Activated CD4-positive, alpha-beta T cell treated with anti-CD3 and anti-CD28 coated beads, Interleukin-2, amount 50 U/mL, for 16 hours (primary cell): ENCODE measurements around the gene LST1.

Experiments
- DNase-seq: peaks from one replicate; pipeline ENCODE4 v3.0.0-alpha.2; 2020

LST1 gene

GRCh38 chr6:31621320-31621939 is 35.4 kb downstream of the LST1 start:
- no peak for DNase-seq

DNA sequence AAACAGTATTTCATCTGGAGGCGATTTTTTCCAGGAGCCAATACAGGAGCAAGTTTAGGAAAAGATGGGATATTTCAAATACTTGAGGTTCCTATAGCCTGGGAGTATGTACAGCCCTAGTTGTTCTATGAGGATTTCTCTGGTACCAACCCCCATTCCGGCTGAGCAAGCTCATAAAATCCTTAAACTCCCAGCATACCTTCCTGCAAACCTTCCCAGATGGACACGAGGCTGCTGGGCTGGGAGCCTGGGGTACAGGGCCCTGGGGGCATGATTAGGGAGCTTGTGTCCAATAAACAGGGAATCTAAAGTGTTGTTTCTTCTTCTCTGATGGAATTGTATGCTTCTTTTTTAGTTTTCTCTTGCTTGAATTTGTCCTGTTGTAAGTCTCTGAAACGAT is 35.9 kb downstream of the LST1 start:
- DNase-seq = no peak

GRCh38 chr6:31622684-31623091 is 36.6 kb downstream of the LST1 start:
- no peak for DNase-seq

DNA sequence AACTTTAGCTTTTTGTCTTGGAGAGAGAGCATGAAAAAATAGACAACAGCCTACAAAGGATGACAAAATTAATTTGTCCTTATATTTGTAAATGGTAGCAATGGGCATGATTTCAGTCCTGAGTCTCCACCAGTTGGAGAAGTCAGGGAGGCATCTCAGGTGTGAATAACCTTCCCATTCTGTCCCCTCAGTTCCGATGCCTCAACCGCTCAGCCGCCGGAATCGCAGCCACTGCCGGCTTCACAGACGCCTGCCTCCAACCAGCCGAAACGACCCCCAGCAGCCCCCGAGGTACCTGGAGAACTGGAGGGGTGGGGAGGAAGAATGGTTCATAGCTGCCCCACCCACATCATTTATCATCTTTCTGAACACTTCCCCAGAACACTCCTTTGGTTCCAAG is 38.0 kb downstream of the LST1 start:
- no peak for DNase-seq

GRCh38 chr6:31626952-31627351 is 40.9 kb downstream of the LST1 start:
- no peak for DNase-seq

DNA sequence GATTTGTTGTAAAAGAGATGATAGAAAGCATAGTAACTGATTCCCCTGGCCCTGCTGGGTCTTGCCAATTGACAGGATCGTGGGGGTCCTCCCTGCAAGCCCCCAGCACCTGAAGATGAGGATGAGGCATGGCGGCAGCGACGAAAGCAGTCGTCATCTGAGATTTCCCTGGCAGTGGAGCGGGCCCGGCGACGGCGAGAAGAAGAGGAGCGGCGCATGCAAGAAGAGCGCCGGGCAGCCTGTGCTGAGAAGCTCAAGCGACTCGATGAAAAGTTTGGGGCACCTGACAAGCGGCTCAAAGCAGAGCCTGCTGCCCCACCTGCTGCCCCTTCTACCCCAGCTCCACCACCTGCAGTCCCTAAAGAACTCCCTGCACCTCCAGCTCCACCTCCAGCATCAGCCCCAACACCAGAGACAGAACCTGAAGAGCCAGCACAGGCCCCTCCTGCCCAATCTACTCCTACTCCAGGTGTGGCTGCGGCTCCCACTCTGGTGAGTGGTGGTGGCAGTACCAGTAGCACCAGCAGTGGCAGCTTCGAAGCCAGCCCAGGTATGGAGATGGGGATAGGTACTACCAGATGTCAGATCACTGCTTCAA is 41.7 kb downstream of the LST1 start:
- DNase-seq = no peak

GRCh38 chr6:31629014-31629413 is 42.9 kb downstream of the LST1 start:
- DNase-seq = no peak

DNA sequence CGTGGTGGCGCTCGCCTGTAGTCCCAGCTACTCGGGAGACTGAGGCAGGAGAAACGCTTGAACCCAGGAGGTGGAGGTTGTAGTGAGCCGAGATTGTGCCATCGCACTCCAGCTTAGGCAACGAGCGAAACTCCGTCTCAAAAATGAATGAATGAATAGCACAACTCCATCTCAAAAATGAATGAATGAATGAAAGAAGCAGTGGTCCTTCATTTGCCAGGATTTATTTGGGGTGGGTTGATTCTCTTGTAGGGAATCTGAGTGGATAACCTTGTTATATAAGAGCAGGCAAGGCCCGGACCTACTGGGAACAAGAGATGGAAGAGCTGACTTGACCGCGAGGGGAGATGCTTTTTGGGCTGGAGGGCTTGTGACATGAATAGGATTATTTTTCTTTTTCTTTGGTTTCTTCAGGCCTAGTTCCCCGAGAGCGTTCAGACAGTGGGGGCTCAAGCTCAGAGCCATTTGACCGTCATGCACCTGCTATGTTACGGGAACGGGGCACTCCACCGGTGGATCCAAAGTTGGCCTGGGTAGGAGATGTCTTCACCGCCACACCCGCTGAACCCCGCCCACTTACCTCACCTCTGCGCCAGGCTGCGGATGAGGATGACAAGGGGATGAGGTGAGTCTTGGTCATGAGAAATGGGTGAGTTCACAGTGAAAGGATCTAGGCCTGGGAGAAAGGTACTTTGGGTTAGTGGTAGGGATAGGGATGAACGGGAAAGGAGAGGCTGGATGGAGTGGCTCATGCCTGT is 44.3 kb downstream of the LST1 start:
- no peak for DNase-seq

- DNase-seq = no peak
Observed at GRCh38 chr6:31631209-31631608, 45.1 kb downstream of the LST1 start.

GRCh38 chr6:31631681-31632278 is 45.7 kb downstream of the LST1 start:
- DNase-seq = no peak

DNA sequence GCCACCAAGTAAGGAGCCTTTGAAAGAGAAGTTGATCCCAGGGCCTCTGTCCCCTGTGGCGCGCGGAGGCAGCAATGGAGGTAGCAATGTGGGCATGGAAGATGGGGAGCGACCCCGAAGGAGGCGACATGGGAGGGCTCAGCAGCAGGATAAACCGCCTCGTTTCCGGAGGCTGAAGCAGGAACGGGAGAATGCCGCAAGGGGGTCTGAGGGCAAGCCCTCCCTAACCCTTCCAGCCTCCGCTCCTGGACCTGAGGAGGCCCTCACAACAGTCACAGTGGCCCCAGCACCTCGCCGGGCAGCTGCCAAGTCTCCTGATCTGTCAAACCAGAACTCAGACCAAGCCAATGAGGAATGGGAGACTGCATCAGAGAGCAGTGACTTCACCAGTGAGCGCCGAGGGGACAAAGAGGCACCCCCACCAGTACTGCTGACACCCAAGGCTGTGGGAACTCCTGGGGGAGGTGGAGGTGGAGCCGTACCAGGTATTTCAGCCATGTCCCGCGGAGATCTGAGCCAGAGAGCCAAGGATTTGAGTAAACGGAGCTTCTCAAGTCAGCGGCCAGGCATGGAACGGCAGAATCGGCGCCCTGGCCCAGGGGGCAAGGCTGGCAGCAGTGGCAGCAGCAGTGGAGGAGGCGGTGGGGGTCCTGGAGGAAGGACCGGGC is 46.3 kb downstream of the LST1 start:
- no peak for DNase-seq

- DNase-seq = no peak
Observed at GRCh38 chr6:31633447-31633846, 47.4 kb downstream of the LST1 start.

DNA sequence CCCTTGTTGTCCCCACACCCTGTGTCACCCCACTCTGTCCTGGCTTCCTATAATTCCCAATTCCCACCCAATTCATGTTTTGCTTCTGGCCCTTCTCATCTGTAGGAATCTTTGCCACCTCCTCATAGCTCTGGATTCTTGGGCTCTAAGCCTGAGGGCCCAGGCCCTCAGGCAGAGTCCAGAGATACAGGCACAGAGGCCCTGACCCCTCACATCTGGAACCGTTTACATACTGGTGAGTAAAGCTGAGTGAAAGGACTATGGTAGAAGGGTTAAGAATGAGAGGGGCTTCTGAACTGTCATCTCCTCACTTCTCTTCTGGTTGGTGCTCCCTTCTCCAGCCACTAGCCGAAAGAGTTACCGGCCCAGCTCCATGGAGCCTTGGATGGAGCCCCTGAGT is 48.1 kb downstream of the LST1 start:
- no peak for DNase-seq

GRCh38 chr6:31634969-31635575 is 49.0 kb downstream of the LST1 start:
- DNase-seq = no peak

GRCh38 chr6:31636698-31637596 is 50.9 kb downstream of the LST1 start:
- DNase-seq = no peak
